Inflammatory macrophage treated with lipopolysaccharide for 1 hour (primary cell): ENCODE data around the gene RHOD.
A peak's percentile ranks its signal among the peaks of the same experiment; 100 is the strongest.

Source experiments
- DNase-seq, 2 donors: peaks; one replicate each; pipeline ENCODE4 v3.0.0-alpha.2; 2020 to 2022

The RHOD gene

DNA sequence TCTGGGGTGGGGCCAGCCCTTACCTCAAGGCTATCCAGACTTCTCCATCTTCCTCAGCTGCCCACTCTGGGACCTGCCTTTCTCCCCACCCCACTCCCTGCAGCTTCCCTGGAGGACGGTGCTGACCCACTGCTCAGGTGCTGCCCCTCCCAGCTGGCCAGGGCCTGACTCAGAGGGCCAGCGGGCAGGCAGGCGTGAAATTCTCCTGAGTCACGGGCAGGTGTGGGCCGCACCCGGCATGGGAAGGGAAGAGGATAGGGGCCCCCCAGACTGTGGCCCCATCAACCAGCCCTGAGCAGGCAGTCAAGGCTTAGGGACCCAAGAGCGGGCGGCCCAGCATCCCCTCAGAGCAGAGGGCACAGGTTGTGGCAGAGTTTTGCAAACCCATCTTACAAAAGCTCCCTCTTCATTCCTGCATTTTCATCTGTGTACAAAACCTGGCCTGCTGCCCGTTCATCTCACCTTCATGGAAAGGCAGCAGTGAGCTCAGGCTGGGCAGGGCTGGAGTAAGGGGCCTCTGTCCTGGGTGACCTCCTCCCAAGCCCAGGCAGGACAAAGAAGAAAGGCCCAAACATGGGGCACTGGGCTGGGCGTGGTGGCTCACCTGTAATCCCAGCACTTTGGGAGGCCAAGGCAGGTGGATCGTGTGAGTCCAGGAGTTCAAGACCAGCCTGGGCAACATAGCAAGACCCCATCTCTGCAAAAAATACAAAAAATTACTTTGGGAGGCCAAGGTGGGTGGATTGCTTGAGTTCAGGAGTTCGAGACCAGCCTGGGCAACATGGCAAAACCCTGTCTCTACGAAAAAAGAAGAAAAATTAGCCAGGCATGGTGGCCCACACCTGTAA is 6.1 kb downstream of the RHOD start:
- DNase-seq, result no peak

DNA sequence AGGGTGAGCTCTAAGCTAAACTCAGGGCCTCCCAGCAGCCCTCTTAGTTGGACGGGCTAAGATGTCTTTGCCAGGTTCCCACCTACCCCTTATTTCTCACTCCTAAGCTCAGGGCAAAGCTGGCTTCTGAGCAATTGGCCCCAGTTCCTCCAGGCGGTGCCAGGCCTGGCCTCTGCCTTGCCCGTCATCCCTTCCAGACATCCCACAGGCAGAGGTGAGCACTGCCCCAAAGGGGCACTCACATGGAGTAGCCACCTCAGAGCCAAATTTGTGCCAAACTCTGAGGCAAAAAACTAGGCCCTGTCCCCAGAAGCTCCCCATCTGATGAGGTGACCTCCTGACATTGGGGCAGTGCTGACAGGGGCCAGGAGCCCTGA is 9.7 kb downstream of the RHOD start:
- DNase-seq, result no peak

DNA sequence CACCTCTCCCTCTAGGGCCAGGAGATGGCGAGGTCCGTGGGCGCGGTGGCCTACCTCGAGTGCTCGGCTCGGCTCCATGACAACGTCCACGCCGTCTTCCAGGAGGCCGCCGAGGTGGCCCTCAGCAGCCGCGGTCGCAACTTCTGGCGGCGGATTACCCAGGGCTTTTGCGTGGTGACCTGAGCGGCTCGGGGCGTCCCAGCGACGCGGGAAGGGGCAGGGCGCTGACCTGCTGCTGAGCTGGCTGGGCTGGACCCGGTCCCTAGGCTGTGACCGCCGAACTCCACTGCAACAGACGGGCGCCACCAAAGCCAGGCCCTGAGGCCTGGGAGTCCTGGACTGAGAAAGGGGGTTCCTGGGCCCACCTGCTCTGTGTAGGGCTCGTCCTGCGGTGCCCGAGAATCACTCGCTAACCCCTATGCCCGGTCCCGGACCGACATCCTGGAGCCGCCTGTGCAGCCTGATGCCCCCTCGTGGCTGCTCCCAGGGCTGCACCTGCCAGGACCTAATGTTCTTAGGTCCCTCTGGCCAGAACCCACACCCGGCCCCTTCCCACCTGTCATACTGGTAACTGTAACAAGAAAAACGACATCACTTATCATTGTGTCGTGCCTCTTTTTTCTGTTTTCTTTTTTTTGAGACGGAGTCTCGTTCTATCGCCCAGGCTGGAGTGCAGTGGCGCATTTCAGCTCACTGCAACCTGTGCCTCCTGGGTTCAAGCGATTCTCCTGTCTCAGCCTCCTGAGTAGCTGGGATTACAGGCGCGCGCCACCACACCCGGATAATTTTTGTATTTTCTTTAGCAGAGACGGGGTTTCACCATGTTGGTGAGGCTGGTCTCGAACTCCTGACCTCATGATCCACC is 15.0 kb downstream of the RHOD start:
- DNase-seq, result peak; percentile 48 to 77

DNA sequence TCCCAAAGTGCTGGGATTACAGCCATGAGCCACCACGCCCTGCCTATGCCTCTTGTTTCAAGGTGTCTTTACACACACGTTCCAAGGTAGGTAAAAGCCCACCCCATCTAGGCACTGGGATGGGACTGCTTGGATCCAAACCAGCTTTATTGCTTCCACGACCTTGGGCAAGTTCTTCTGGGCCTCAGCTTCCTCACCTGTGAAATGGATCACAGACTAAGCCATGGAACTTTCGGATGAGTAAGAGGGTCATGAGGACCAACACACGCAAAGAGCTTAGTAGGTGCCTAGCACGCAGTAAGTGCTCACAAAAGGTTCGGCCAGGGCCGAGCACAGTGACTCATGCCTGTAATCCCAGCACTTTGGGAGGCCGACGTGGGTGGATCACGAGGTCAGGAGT is 15.6 kb downstream of the RHOD start:
- DNase-seq, result no peak

DNA sequence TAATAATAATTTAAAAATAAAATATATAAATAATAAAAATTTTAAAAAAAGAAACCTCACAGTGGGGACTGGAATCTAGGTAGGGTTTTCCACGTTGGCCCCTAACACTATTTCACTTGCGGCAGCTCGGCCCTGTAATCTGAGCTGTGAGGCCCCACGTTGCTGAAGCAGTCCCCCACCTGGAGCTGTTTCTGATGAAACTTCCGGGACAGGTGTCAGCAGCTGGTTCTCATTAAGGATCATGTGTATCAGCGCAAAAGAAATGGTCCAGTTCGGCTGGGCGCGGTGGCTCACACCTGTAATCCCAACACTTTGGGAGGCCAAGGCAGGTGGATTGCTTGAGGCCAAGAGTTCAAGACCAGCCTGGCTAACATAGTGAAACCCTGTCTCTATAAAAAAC is 17.3 kb downstream of the RHOD start:
- no peak for DNase-seq

DNA sequence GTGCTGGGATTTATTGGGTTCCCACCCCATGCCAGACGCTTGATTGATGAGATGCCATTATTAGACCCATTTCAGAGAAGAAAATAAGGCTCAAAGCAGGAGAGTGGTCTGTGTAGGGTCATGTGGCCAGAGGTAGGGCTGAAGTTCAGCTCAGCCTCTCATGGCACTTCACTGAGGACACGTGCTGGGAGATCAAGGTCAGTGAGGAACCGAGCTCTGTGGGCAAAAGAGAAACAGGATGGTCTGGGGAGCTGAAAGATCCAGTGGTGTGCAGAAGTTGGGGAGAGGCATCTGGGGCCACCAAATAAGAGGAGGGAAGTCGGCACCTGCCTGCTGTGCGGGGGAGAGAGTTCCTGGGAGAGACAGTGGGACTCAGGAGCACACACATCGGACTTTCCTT is 19.6 kb downstream of the RHOD start:
- no peak for DNase-seq

DNA sequence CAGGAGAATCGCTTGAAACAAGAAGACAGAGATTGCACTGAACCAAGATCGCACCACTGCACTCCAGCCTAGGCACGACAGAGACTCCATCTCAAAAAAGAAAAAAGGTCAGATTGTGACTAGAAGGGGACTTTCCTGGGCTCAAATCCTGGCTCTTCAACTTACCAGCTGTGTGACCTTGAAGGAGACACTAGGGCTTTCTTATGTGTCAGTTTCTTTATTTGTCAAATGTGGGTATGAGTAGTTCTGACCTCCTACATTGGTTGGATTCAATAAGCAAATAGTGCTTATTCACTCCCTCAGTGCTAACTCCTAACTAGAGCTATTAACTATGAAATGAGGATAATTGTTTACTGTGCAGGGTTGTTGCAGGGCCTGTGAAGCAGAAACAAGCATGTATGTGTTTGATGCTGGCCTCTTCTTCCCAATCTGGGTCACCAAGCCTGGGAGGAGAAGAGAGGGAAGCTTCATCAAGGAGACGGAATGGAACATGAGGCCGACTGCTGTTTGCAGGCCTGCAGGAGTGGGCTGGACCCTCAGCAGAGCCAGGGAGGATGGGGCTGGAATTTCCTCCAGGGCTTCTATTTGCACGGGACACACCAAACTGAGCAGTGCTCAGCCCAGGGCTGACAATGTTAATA is 22.5 kb downstream of the RHOD start:
- peak in 1 of 2 donors; percentile 71 for DNase-seq

DNA sequence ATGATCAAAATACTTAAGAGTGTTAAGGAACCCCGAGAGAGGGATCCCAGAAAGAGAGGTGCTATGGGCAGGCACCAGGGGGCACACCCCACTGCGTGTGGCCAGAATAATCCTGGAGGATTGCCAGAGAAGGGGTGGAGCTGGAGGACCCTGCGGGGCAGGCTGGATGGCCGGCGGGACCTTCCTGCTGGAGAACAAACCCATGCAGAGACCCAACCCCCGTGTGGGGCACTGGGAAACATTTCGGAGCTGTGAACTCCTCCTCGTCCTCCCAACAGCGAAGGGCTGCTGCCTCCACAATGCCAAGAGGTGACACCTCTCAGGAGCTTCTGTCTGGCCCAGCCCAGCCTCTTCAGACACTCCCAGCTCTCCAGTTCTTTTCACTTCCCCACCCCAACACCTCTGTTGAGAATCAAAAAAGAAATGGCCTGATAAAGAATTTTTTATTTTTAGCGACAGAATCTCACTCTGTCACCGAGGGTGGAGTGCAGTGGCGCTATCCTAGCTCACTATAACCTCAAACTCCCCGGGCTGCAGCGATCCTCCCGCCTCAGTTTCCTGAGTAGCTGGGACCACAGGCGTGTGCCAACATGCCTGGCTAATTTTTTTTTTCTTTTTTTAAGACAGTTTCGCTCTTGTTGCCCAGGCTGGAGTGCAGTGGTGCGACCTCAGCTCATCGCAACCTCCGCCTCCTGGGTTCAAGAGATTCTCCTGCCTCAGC is 25.6 kb downstream of the RHOD start:
- no peak for DNase-seq

DNA sequence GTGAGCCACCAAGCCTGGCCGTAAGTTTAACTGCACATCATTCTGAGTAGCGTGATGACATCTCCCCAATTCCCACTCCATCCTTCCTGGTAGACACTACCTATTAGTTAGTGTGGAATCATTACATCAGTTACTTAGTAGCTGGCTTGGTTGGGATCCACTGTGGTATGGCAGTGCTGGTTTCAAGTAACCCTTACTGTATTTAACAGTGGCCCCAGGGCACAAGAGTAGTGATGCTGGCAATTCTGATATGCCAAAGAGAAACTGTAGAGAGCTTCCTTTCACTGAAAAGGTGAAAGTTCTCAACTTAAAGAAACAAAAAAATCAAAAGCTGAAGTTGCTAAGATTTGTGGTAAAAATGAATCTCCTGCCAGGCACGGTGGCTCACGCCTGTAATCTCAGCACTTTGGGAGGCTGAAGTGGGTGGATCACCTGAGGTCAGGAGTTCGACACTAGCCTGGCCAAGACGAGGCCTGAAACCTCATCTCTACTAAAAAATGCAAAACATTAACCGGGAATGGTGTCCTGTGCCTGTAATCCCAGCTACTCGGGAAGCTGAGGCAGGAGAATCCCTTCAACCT is 27.2 kb downstream of the RHOD start:
- DNase-seq, result no peak

DNA sequence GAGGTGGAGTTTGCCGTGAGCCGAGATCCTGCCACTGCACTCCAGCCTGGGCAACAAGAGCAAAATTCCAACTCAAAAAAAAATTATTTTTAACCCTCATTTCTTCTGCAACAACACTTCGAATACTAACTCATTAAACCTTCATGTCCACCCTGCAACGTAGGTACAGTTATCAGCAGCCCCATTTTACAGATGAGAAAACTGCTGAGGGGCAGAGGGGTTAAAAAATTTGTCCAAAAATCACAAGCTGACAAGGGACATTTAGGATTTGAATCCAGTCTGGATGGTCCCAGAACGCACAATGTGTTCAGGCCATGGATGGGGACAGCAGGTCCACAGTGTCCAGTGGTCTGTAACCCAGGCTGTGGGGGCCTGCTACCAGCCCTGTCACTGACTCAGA is 29.0 kb downstream of the RHOD start:
- DNase-seq, result no peak

DNA sequence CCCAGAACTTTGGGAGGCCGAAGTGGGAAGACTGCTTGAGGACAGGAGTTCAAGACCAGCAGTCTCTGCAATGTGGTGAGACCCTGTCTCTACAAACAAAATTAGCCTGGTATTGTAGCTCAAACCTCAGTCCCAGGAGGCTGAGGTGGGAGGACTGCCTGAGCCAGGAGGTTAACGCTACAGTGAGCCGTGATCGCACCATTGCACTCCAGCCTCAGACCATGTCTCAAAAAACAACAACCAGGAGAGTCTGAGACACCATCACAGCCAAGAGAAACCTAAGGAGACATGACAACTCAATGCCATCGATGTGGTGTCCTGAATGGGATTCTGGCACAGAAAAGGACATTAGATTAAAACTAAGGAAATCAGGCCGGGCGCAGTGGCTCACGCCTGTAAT is 34.1 kb downstream of the RHOD start:
- DNase-seq, result no peak

DNA sequence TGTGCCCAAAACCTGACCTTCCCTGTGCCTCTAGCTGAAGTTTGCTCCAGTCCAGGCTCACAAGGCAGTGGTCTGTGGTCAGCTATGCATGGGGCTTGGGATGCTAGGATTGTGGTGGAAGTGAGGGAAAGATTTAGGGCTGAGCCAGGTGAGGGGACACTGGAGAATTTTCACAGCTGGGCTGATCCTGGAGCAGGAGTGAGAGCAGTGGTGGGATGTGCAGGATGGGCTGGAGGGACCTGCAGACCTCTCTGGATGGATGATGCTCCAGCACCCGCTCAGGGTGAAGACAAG is 38.5 kb downstream of the RHOD start:
- DNase-seq, result no peak

DNA sequence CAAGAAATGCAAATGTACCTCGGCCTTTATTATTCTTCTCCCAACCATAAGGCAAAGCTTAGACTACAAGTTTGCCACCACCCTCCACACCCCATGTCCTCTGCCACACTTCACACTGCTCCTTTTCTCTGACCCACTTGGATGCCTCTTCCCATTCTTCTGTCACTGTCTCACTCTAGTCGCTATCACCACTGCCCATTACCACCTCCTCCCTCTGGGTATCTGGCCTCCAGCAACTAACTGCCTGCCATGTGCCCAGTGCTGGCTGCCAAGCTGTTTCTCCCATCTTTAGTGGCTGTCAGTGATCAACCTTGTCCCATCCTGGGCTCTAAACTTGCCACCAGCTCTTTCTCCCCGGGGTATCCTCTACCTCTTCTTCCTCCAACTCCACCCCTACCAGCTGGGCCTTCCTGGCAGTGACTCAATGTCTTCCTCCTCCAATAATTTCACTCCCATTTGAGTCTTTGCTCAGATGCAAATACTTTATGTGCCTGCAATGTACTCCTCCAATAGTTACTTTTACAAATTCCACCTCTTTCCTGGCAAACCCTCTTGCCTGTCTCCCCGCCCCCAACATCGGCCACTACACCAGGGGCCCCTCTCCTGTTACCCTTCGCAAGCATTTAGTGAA is 42.3 kb downstream of the RHOD start:
- DNase-seq, result no peak

DNA sequence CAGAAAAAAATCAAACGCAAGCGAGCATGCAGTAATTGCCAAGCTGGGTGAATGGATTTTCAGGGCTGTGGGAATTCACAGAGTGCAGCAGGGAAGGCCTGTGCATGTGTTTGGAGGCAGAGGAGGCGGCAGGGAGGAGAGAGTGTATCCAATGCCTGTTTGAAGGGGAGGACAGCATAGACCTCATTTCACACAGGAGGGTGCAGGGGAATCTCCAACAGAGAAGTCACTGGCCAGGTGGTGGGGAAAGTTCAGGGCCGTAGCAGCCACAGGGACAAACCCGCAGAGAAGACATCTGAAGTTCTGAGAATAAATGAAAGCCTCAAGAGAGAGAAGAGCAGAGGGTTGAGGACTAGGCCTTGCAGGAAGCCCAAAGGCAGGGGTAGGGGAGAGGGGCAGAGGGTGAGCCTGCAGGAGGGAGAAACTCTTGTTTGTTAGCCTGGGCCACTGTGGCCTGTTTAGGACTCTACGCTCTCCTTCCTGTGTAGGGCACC is 43.2 kb downstream of the RHOD start:
- no peak for DNase-seq

DNA sequence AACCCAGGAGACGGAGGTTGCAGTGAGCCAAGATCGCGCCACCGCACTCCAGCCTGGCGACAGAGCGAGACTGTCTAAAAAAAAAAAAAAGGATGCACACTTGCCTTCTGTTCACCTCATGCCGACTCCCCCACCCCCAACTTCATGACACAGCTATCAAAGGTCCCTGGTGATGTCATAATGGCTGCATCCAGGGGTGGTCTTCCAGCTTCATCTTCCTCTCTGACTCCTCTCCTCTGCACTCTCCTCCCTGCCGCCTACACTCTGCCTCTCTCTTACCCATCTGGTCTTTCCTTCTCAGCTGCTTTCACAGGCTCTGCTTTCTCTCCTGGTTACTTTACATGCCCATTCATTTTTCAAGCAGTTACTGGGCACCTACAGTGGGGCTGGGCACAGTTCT is 46.0 kb downstream of the RHOD start:
- DNase-seq, result no peak

DNA sequence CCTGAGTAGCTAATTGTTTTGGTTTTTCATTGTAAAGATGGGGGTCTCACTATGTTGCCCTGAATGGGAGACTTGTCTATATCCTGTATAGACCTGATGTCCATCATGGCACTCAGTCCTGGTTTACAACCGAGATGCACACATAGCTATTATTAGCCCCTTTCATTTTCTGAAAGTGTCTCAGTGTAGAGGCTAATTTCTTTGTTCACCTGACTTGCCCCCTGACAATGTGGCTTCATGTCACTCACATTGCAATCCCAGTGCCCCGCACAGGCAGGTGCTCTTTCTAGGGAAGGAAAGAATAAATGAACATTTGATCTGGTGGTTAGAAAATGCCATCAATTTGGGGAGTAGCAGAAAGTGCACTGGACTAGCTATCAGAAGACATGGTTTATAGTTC is 49.3 kb downstream of the RHOD start:
- DNase-seq, result no peak

DNA sequence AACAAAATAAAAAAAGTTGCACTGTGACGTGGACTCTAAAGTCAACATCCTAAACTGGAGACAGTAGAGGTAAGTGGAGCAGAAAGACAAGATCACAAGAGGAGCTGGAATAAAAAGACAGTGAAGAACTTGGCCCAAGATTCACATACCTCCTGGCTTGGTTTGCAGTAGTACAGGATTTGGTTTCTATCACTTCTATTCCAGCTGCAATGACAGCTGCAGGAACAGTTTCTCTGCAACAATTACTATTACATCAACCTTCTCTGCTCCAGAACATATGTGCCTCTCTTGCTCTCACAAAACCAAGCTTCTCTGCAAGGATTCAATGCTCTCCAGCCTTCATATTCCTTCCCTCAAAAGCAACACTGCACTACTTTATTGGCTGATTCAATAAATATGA is 54.6 kb downstream of the RHOD start:
- DNase-seq, result no peak

DNA sequence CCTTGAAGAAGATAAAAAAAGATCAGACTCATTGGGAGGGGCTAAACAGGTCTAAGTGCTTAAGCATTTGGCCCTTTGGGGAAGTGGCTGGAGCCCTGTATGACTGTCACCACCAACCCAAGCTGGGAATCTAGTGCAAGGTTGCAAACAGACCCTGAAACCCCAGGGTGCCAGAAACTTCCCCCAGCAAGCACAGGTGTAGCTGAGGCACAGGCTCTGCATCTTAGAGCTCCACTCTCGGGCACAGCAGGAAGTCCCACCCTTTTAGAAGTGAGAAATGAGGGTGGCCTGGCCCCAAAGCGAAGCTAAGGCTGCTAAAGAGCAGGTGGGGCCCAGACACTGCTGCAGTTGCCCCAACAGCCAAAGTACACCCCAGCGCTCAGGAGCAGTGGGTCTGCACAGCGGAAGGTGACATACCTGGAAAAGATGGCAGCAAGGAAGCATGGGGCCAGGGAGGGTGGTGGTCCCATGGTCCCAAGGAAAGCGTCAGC is 56.6 kb downstream of the RHOD start:
- peak in 1 of 2 donors; percentile 15 for DNase-seq

DNA sequence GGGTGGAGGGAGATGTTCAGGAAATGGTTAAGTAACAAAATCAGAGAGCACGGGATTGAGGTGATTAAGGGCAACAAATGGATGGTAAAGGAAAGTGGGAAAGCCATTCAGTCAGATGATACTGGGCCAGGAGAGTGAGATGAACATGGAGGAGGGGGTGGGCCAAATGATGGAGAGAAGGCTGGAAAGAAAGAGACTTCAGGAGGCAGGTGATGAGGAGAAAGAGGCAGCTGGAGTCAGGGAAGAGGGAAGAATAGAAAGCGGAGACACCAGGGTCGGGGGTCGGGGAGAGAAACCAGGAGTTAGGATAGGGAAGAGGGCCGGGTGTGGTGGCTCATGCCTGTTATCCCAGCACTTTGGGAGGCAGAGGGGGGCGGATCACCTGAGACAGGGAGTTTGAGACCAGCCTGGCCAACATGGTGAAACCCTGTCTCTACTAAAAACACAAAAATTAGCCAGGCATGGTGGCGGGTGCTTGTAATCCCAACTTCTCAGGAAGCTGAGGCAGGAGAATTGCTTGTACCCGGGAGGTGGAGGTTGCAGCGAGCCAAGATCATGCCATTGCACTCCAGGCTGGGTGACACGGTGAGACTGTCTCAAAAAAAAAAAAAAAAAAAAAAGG is 57.7 kb downstream of the RHOD start:
- no peak for DNase-seq

DNA sequence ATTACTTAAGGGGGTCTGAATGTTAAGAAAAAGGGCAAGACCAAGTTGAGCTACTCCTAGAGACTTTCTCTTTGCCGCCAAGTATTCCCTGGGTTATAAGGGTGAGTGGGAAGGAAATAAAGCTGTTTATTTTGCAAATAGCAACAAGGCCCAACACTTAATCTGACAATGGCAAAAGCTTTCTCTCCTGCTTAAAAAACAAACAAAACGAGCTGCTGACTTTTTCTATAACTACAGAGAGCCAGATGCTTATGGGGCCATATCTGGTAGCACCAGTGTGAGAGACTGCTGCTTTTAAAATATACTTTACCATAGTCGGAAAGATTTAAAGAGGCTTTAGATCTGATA is 60.1 kb downstream of the RHOD start:
- DNase-seq, result no peak

DNA sequence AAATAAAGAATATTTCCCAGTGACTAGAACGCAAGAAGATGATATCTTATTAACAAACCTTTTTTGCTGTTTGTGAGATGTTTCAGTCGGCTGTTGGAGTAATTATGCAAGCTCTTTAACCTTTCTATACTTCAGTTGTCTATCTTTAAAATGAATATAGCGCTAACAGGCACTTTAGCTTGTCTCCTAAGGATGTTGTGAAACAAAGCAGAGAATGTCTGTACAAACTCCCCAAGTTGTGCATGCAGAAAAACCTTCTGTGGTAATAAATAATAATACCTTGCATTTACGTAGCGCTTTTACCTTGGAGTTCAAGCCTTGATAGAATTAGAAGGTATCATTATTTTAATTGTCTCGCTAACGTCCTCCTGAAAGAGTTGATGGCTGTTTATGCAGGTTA is 60.5 kb downstream of the RHOD start:
- no peak for DNase-seq
